B cell (primary cell): ENCODE results near the gene BMP2K. TPM values are rescaled to one million over a fixed set of nuclear protein-coding genes. Genes with fewer than 3 reads are reported as not detected.
"Not testable (repeated sequence)": the region's sequence is repeated elsewhere in the genome, so short reads cannot be mapped to it uniquely, and the experiment has no call there.

ENCODE experiments used
- ATAC-seq: fragments of 200-7000 bp; cut with Tn5 transposase; one replicate; pipeline ENCODE4 v1.10.0; 2021; ENCODE audit warnings: low read depth, mild to moderate bottlenecking, moderate number of reproducible peaks, moderate library complexity
- CTCF ChIA-PET: fragments of 350-600 bp; sonication (Branson Sonifier 250); formaldehyde crosslinking; loops from one replicate; lab custom pipeline; 2021; ENCODE audit warnings: antibody characterized with exemption, inconsistent platforms; lab: Charles Lee
- POLR2A ChIA-PET: fragments of 350-600 bp; sonication (Branson Sonifier 250); formaldehyde crosslinking; loops from one replicate; lab custom pipeline; 2021; ENCODE audit warnings: antibody characterized with exemption; lab: Charles Lee
- DNase-seq: peaks from one replicate; pipeline ENCODE4 v3.0.0; 2013
- H2AFZ ChIP-seq: 2 replicates; pipeline ENCODE4 v1.6.1; 2012; ENCODE audit warnings: mild to moderate bottlenecking, low read depth, low read length; ENCODE audit not compliant: insufficient read depth, poor library complexity, severe bottlenecking
- H3K27ac ChIP-seq, 2 donors: 1 replicate in 1 of 2; 2 replicates in 1 of 2; pipeline ENCODE4 v1.5.1; 2012 to 2013; ENCODE audit warnings: low read length in 2 of 2, mild to moderate bottlenecking in 2 of 2, moderate library complexity in 1 of 2
- H3K27me3 ChIP-seq, 4 experiments: fragments of 200-600 bp in 1 of 4; sonication (generic) in 1 of 4; replicated peaks in 1 of 4; 1 replicate in 2 of 4; 2 replicates in 2 of 4; pipeline versions ENCODE4 v1.6.1 to v1.7.0; 2013 to 2016; ENCODE audit warnings: low read length in 3 of 4, mild to moderate bottlenecking in 2 of 4, mixed read lengths in 1 of 4, moderate library complexity in 1 of 4; ENCODE audit not compliant: insufficient read depth in 4 of 4, control insufficient read depth in 3 of 4; ENCODE audit errors: control extremely low read depth in 1 of 4
- H3K36me3 ChIP-seq, 2 experiments: replicated peaks in 1 of 2; 1 replicate in 1 of 2; 2 replicates in 1 of 2; pipeline versions ENCODE4 v1.6.1 to v1.7.1; 2013; ENCODE audit warnings: low read length in 1 of 2; ENCODE audit not compliant: insufficient read depth in 2 of 2, control insufficient read depth in 1 of 2; ENCODE audit errors: control extremely low read depth in 1 of 2, extremely low read depth in 1 of 2
- H3K4me1 ChIP-seq, 2 donors: fragments of 200-600 bp in 1 of 2; sonication (generic) in 1 of 2; 1 replicate in 1 of 2; 2 replicates in 1 of 2; pipeline versions ENCODE4 v1.5.1 to v1.6.1; 2013 to 2017; ENCODE audit warnings: low read length in 2 of 2; ENCODE audit not compliant: control insufficient read depth in 2 of 2, insufficient read depth in 2 of 2
- H3K4me2 ChIP-seq: replicated peaks from 2 replicates; pipeline ENCODE3; 2012; ENCODE audit warnings: mild to moderate bottlenecking, low read depth, low read length; ENCODE audit not compliant: poor library complexity, severe bottlenecking
- H3K4me3 ChIP-seq, 5 experiments: fragments of 200-600 bp in 1 of 5; sonication (generic) in 1 of 5; 1 replicate in 3 of 5; 2 replicates in 2 of 5; pipeline versions ENCODE4 v1.5.1 to v1.7.0; 2011 to 2016; ENCODE audit warnings: low read length in 4 of 5, mild to moderate bottlenecking in 4 of 5, low read depth in 2 of 5, control low read depth in 1 of 5, moderate library complexity in 1 of 5; ENCODE audit not compliant: insufficient read depth in 1 of 5; ENCODE audit errors: control extremely low read depth in 1 of 5, extremely low read depth in 1 of 5
- H3K79me2 ChIP-seq: fragments of 200-600 bp; sonication (generic); one replicate; pipeline ENCODE4 v1.6.0; 2016; ENCODE audit warnings: low read length; ENCODE audit not compliant: control insufficient read depth, insufficient read depth
- H3K9ac ChIP-seq: fragments of 200-600 bp; sonication (generic); 2 replicates; pipeline ENCODE4 v1.6.1; 2017; ENCODE audit warnings: mild to moderate bottlenecking, low read length, moderate library complexity
- H3K9me3 ChIP-seq, 3 donors: one replicate each; pipeline versions ENCODE4 v1.6.1 to v1.7.1; 2013; ENCODE audit warnings: low read length in 2 of 3; ENCODE audit not compliant: control insufficient read depth in 2 of 3, insufficient read depth in 1 of 3; ENCODE audit errors: control extremely low read depth in 1 of 3
- H4K20me1 ChIP-seq: 2 replicates; pipeline ENCODE4 v1.6.0; 2012; ENCODE audit warnings: mild to moderate bottlenecking, low read length; ENCODE audit not compliant: insufficient read depth, control insufficient read depth, poor library complexity, severe bottlenecking
- H3K27ac Mint-ChIP-seq: one replicate; pipeline ENCODE4 v1.8.0; 2021; ENCODE audit warnings: mixed read lengths
- H3K27me3 Mint-ChIP-seq: one replicate; pipeline ENCODE4 v1.8.0; 2021; ENCODE audit warnings: mixed read lengths
- H3K4me1 Mint-ChIP-seq: one replicate; pipeline ENCODE4 v1.8.0; 2021; ENCODE audit warnings: mixed read lengths
- H3K4me3 Mint-ChIP-seq: one replicate; pipeline ENCODE4 v1.8.0; 2021; ENCODE audit warnings: mixed read lengths
- H3K9me3 Mint-ChIP-seq: one replicate; pipeline ENCODE4 v1.8.0; 2022; ENCODE audit warnings: mixed read lengths; ENCODE audit not compliant: insufficient read depth
- CTCF ChIP-seq: fragments of 200-600 bp; IDR thresholded peaks from one replicate; pipeline ENCODE4 v1.8.0; 2022; ENCODE audit warnings: antibody characterized with exemption, mild to moderate bottlenecking
- EZH2 ChIP-seq: IDR thresholded peaks from 2 replicates; pipeline ENCODE4 v1.6.1; 2012; ENCODE audit warnings: borderline replicate concordance, low read depth, mild to moderate bottlenecking, moderate library complexity, low read length; ENCODE audit not compliant: insufficient read depth, poor library complexity, severe bottlenecking
- WGBS: methylation state at CpG from one replicate; pipeline ENCODE4 v1.1.5; 2013; ENCODE audit warnings: missing lambda C conversion rate; ENCODE audit not compliant: insufficient coverage; 5-methylcytosine and 5-hydroxymethylcytosine counted together
- intact Hi-C: fragments of 100-400 bp; cut with micrococcal nuclease; formaldehyde crosslinking; loops from one replicate; pipeline ENCODE4 v1.10.0; 2022
- polyA plus RNA-seq: library from polyadenylated mRNA; depleted of rRNA; stranded (reverse); fragments of >200 nt; gene quantifications from 2 replicates; pipeline ENCODE4 v1.2.3, GENCODE V29; 2012
- total RNA-seq, 2 donors: library from RNA; stranded (reverse); fragments of 120-200 nt in 1 of 2; gene quantifications; 1 replicate in 1 of 2; 2 replicates in 1 of 2; pipeline versions ENCODE4 v1.2.3 to v1.2.4, GENCODE V29; 2013 to 2022

Gene BMP2K
- total and polyA plus RNA-seq, 2 donors (not counting 1 experiment from before 2014, with no cell fraction given) = 59.1 to 117 TPM

GRCh38 chr4:78827191-78827590, 51.0 kb downstream of the BMP2K start:
- no peaks in the 10 kb centered on the region for H3K27me3 ChIP-seq
- Mint-ChIP-seq H3K4me1 (peaks cover 31% of the 10 kb centered on the region), H3K9me3 (no peaks in the 10 kb centered on the region), H3K4me3 (no peak overlapping the region), H3K27me3 (no peaks in the 10 kb centered on the region), H3K27ac (peak overlapping the region; percentile 0)
- peaks cover 77% of the 10 kb centered on the region for H3K79me2 ChIP-seq
- no peak overlapping the region for H3K9ac ChIP-seq
- H3K36me3 ChIP-seq = peaks cover 9 to 54% of the 10 kb centered on the region in 2 experiments
- H3K4me2 ChIP-seq = no peak overlapping the region
- DNase-seq (no peak), ATAC-seq (no peak)
- ChIA-PET POLR2A (no interaction called here), CTCF (no interaction called here)
- H3K4me3 ChIP-seq = no peak overlapping the region
- H3K9me3 ChIP-seq = no peaks in the 10 kb centered on the region
- intact Hi-C loops = no loop called here
- WGBS = 100% methylated on average over 1 of the region's 3 CpGs
- H4K20me1 ChIP-seq = no peaks in the 10 kb centered on the region
- no peak overlapping the region for H3K27ac ChIP-seq
- H3K4me1 ChIP-seq = no peaks in the 10 kb centered on the region
- no peak overlapping the region for H2AFZ ChIP-seq
- TF ChIP-seq EZH2 (no peak), CTCF (no peak)

GRCh38 chr4:78829296-78829695, 53.1 kb downstream of the BMP2K start:
- TF ChIP-seq CTCF (no peak), EZH2 (no peak)

GRCh38 chr4:78839676-78840075, 63.5 kb downstream of the BMP2K start:
- H3K27ac ChIP-seq, H3K27me3 Mint-ChIP-seq, H3K27ac Mint-ChIP-seq, H3K4me3 Mint-ChIP-seq, POLR2A ChIA-PET, H3K9me3 Mint-ChIP-seq, DNase-seq, H4K20me1 ChIP-seq, H3K4me1 ChIP-seq, H3K4me2 ChIP-seq, H3K4me3 ChIP-seq, H3K9ac ChIP-seq, H3K27me3 ChIP-seq, H2AFZ ChIP-seq, H3K9me3 ChIP-seq, ATAC-seq: not testable (repeated sequence)
- CTCF ChIA-PET = interaction anchor here (1.4 kb wide), 2 partner anchors 10 to 195 kb away, joined by 3 read pairs; no protein-coding TSS in a partner anchor
- no CpG with 5 or more reads among the region's 3 CpGs for WGBS
- peaks cover 24 to 29% of the 10 kb centered on the region in 2 experiments for H3K36me3 ChIP-seq
- intact Hi-C loops = loop anchor here (5.0 kb wide), 1 partner anchor 62 kb away; the partner anchor contains the start of gene BMP2K
- peaks cover 65% of the 10 kb centered on the region for H3K79me2 ChIP-seq
- H3K4me1 Mint-ChIP-seq = peaks cover 23% of the 10 kb centered on the region

More at GRCh38 chr4:78829296-78829695, 53.1 kb downstream of the BMP2K start:
- ATAC-seq (no peak), DNase-seq (no peak)
- ChIA-PET POLR2A (no interaction called here), CTCF (interaction anchor here (0.7 kb wide), 1 partner anchor 222 kb away, joined by 3 read pairs; no protein-coding TSS in a partner anchor)
- H3K27ac Mint-ChIP-seq = no peak overlapping the region
- peak overlapping the region in 1 of 2 donors; percentile 19 for H3K27ac ChIP-seq
- H2AFZ ChIP-seq = no peak overlapping the region
- peaks cover 16% of the 10 kb centered on the region for H3K4me1 Mint-ChIP-seq
- no peak overlapping the region for H3K4me3 ChIP-seq
- H3K4me3 Mint-ChIP-seq = no peak overlapping the region
- intact Hi-C loops = no loop called here
- H3K36me3 ChIP-seq = peaks cover 11 to 61% of the 10 kb centered on the region in 2 experiments
- no peak overlapping the region for H3K9ac ChIP-seq
- peaks cover 65% of the 10 kb centered on the region for H3K79me2 ChIP-seq
- H3K27me3 ChIP-seq = no peaks in the 10 kb centered on the region
- no peaks in the 10 kb centered on the region for H4K20me1 ChIP-seq
- no peaks in the 10 kb centered on the region for H3K27me3 Mint-ChIP-seq
- no peaks in the 10 kb centered on the region for H3K9me3 Mint-ChIP-seq
- no peaks in the 10 kb centered on the region for H3K9me3 ChIP-seq
- H3K4me1 ChIP-seq = no peaks in the 10 kb centered on the region
- no peak overlapping the region for H3K4me2 ChIP-seq
